ENCODE data around the gene ATP10D.

Gene ATP10D

GRCh38 chr4:47577779-47578553, 92.9 kb downstream of the ATP10D start:
- no peak for DNase-seq (ENCODE audit: low read depth in 1 of 2, low spot score in 1 of 2)

- DNase-seq (ENCODE audit: low read depth in 1 of 2, low spot score in 1 of 2), result no peak
Measured at GRCh38 chr4:47579235-47579634, 94.2 kb downstream of the ATP10D start.

- DNase-seq (ENCODE audit: low read depth in 1 of 2, low spot score in 1 of 2), result no peak
Measured at GRCh38 chr4:47590325-47590724, 105.2 kb downstream of the ATP10D start.

- DNase-seq (ENCODE audit: low read depth in 1 of 2, low spot score in 1 of 2), result no peak
Measured at GRCh38 chr4:47597696-47598095, 112.6 kb downstream of the ATP10D start.

- DNase-seq (ENCODE audit: low read depth in 1 of 2, low spot score in 1 of 2), result no peak
Measured at GRCh38 chr4:47598320-47598719, 113.2 kb downstream of the ATP10D start.

- no peak for DNase-seq (ENCODE audit: low read depth in 1 of 2, low spot score in 1 of 2)
Measured at GRCh38 chr4:47598896-47599295, 113.8 kb downstream of the ATP10D start.

- DNase-seq (ENCODE audit: low read depth in 1 of 2, low spot score in 1 of 2), result no peak
Measured at GRCh38 chr4:47606482-47606881, 121.4 kb downstream of the ATP10D start.

GRCh38 chr4:47612116-47613023, 127.3 kb downstream of the ATP10D start:
- DNase-seq (ENCODE audit: low read depth in 1 of 2, low spot score in 1 of 2), result no peak

- no peak for DNase-seq (ENCODE audit: low read depth in 1 of 2, low spot score in 1 of 2)
Measured at GRCh38 chr4:47615385-47615784, 130.3 kb downstream of the ATP10D start.

- no peak for DNase-seq (ENCODE audit: low read depth in 1 of 2, low spot score in 1 of 2)
Measured at GRCh38 chr4:47617607-47618006, 132.5 kb downstream of the ATP10D start.

- no peak for DNase-seq (ENCODE audit: low read depth in 1 of 2, low spot score in 1 of 2)
Measured at GRCh38 chr4:47619691-47620090, 134.6 kb downstream of the ATP10D start.

GRCh38 chr4:47621181-47621580, 136.1 kb downstream of the ATP10D start:
- DNase-seq (ENCODE audit: low read depth in 1 of 2, low spot score in 1 of 2), result no peak

- DNase-seq (ENCODE audit: low read depth in 1 of 2, low spot score in 1 of 2), result no peak
Measured at GRCh38 chr4:47624031-47624441, 139.0 kb downstream of the ATP10D start.

- DNase-seq (ENCODE audit: low read depth in 1 of 2, low spot score in 1 of 2), result no peak
Measured at GRCh38 chr4:47631161-47631560, 146.1 kb downstream of the ATP10D start.

- no peak for DNase-seq (ENCODE audit: low read depth in 1 of 2, low spot score in 1 of 2)
Measured at GRCh38 chr4:47639531-47639930, 154.5 kb downstream of the ATP10D start.

GRCh38 chr4:47640911-47641310, 155.8 kb downstream of the ATP10D start:
- no peak for DNase-seq (ENCODE audit: low read depth in 1 of 2, low spot score in 1 of 2)

GRCh38 chr4:47641755-47642154, 156.7 kb downstream of the ATP10D start:
- no peak for DNase-seq (ENCODE audit: low read depth in 1 of 2, low spot score in 1 of 2)

GRCh38 chr4:47642191-47642830, 157.2 kb downstream of the ATP10D start:
- no peak for DNase-seq (ENCODE audit: low read depth in 1 of 2, low spot score in 1 of 2)

All from activated CD4-positive, alpha-beta T cell treated with anti-CD3 and anti-CD28 coated beads, Interleukin-2, amount 50 U/mL, for 24 hours (primary cell).